SK-N-SH treated with all-trans-retinoic acid at 6 μM for 48 hours (cell line): ENCODE data around the gene SLC35F5.

Source experiments
- ATAC-seq: fragments of 200-7000 bp; cut with Tn5 transposase; 3 replicates; pipeline ENCODE4 v1.9.1; 2020; ENCODE audit warnings: mild to moderate bottlenecking, moderate library complexity
- ARNTL ChIP-seq: fragments of 450-650 bp; formaldehyde crosslinking; IDR thresholded peaks from 2 replicates; pipeline ENCODE4 v1.5.0; 2020; ENCODE audit warnings: low read depth, mild to moderate bottlenecking, moderate library complexity, borderline replicate concordance
- CSDC2 ChIP-seq: fragments of 250-450 bp; sonication (Bioruptor Pico); IDR thresholded peaks from 2 replicates; pipeline ENCODE4 v1.5.0; 2020; ENCODE audit warnings: mild to moderate bottlenecking, moderate library complexity
- ESRRG ChIP-seq: fragments of 250-450 bp; sonication (Bioruptor Pico); IDR thresholded peaks from 2 replicates; pipeline ENCODE4 v1.6.1; 2021; ENCODE audit warnings: mild to moderate bottlenecking
- GLIS3 ChIP-seq: fragments of 250-450 bp; sonication (Bioruptor Pico); IDR thresholded peaks from 2 replicates; pipeline ENCODE4 v1.5.0; 2020; ENCODE audit warnings: mild to moderate bottlenecking, moderate library complexity
- ISL1 ChIP-seq: fragments of 250-450 bp; sonication (Bioruptor Pico); IDR thresholded peaks from 2 replicates; pipeline ENCODE4 v2.1.2; 2022; ENCODE audit warnings: mild to moderate bottlenecking, moderate library complexity
- OSR1 ChIP-seq: fragments of 250-450 bp; sonication (Bioruptor Pico); IDR thresholded peaks from 2 replicates; pipeline ENCODE4 v1.8.0; 2022; ENCODE audit warnings: moderate library complexity, mild to moderate bottlenecking, inconsistent platforms
- PPARA ChIP-seq: fragments of 250-450 bp; sonication (Bioruptor Pico); IDR thresholded peaks from 2 replicates; pipeline ENCODE4 v1.5.0; 2020; ENCODE audit warnings: mild to moderate bottlenecking, borderline replicate concordance
- RARB ChIP-seq: fragments of 250-450 bp; sonication (Bioruptor Pico); IDR thresholded peaks from 2 replicates; pipeline ENCODE4 v1.8.0; 2021; ENCODE audit warnings: mild to moderate bottlenecking, moderate library complexity
- SNAI2 ChIP-seq: fragments of 250-450 bp; sonication (Bioruptor Pico); IDR thresholded peaks from 2 replicates; pipeline ENCODE4 v1.5.0; 2020; ENCODE audit warnings: mild to moderate bottlenecking, moderate library complexity
- TCF4 ChIP-seq: fragments of 250-450 bp; sonication (Bioruptor Pico); IDR thresholded peaks from 2 replicates; pipeline ENCODE4 v1.8.0; 2021; ENCODE audit warnings: mild to moderate bottlenecking, moderate library complexity, borderline replicate concordance
- TOX ChIP-seq: fragments of 250-450 bp; sonication (Bioruptor Pico); IDR thresholded peaks from 2 replicates; pipeline ENCODE4 v1.8.0; 2021; ENCODE audit warnings: mild to moderate bottlenecking, moderate library complexity, borderline replicate concordance
- ZC3H10 ChIP-seq: fragments of 250-450 bp; sonication (Bioruptor Pico); IDR thresholded peaks from 2 replicates; pipeline ENCODE4 v1.5.1; 2021; ENCODE audit warnings: mild to moderate bottlenecking, moderate library complexity
- ZFP3 ChIP-seq: fragments of 250-450 bp; sonication (Bioruptor Pico); IDR thresholded peaks from 2 replicates; pipeline ENCODE4 v1.5.0; 2020; ENCODE audit warnings: mild to moderate bottlenecking, moderate library complexity
- ZFP30 ChIP-seq: fragments of 450-650 bp; formaldehyde crosslinking; IDR thresholded peaks from 2 replicates; pipeline ENCODE4 v1.5.0; 2022; ENCODE audit warnings: mild to moderate bottlenecking, moderate library complexity
- ZNF70 ChIP-seq: fragments of 450-650 bp; formaldehyde crosslinking; IDR thresholded peaks from 2 replicates; pipeline ENCODE4 v1.5.0; 2020; ENCODE audit warnings: mild to moderate bottlenecking, moderate library complexity
- ZNF8 ChIP-seq: fragments of 450-650 bp; formaldehyde crosslinking; IDR thresholded peaks from 2 replicates; pipeline ENCODE4 v1.5.0; 2020; ENCODE audit warnings: mild to moderate bottlenecking, moderate library complexity
- TF ChIP-seq, protein P1 (sequence below): fragments of 250-450 bp; sonication (Bioruptor Pico); IDR thresholded peaks from 2 replicates; pipeline ENCODE4 v1.5.0; 2020; ENCODE audit warnings: mild to moderate bottlenecking, moderate library complexity
- TF ChIP-seq, protein P2 (sequence below): fragments of 250-450 bp; sonication (Bioruptor Pico); IDR thresholded peaks from 2 replicates; pipeline ENCODE4 v1.8.0; 2021; ENCODE audit warnings: low read depth, mild to moderate bottlenecking, moderate library complexity, borderline replicate concordance
- TF ChIP-seq, protein P3 (sequence below): fragments of 250-450 bp; sonication (Bioruptor Pico); IDR thresholded peaks from 2 replicates; pipeline ENCODE4 v1.8.0; 2020; ENCODE audit warnings: mild to moderate bottlenecking, moderate library complexity, borderline replicate concordance
- TF ChIP-seq, protein P4 (sequence below): fragments of 250-450 bp; sonication (Bioruptor Pico); IDR thresholded peaks from 2 replicates; pipeline ENCODE4 v1.5.1; 2020; ENCODE audit warnings: low read depth, mild to moderate bottlenecking, moderate library complexity

The SLC35F5 gene

DNA sequence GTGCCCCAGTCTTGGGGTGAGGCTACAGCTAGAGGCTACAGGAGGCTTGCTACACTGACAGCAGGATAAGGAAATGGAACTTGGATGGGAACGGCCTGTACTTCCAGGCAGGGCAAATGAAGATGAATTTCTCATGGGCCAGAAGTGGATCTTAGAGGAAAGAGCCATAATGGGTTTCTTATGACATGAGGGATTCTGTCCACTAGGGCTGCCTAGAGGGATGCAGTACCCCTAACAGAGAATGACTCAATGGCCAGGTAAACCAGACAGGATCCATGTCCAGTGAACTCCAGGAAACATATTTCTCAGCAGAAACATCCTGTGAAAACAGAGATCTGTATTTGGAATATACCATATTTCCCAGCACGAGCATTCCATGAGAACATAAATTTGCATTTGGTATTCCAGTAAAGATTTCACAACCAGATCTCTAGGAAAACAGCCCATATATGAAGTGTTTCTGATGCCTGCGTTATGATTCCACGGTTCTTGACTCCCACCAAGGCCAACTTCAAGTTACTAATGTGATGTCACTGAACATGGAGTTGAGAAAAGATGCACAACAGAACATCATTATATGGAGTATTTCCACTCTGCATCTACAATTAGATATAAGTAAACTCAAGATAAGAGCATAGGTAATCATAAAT is 11.5 kb upstream of the SLC35F5 start:
- ATAC-seq = no peak
- TF ChIP-seq ESRRG (CRISPR knock-in tag) = no peak
- no peak for TF ChIP-seq RARB (CRISPR knock-in tag)
- TF ChIP-seq, protein P1, sequence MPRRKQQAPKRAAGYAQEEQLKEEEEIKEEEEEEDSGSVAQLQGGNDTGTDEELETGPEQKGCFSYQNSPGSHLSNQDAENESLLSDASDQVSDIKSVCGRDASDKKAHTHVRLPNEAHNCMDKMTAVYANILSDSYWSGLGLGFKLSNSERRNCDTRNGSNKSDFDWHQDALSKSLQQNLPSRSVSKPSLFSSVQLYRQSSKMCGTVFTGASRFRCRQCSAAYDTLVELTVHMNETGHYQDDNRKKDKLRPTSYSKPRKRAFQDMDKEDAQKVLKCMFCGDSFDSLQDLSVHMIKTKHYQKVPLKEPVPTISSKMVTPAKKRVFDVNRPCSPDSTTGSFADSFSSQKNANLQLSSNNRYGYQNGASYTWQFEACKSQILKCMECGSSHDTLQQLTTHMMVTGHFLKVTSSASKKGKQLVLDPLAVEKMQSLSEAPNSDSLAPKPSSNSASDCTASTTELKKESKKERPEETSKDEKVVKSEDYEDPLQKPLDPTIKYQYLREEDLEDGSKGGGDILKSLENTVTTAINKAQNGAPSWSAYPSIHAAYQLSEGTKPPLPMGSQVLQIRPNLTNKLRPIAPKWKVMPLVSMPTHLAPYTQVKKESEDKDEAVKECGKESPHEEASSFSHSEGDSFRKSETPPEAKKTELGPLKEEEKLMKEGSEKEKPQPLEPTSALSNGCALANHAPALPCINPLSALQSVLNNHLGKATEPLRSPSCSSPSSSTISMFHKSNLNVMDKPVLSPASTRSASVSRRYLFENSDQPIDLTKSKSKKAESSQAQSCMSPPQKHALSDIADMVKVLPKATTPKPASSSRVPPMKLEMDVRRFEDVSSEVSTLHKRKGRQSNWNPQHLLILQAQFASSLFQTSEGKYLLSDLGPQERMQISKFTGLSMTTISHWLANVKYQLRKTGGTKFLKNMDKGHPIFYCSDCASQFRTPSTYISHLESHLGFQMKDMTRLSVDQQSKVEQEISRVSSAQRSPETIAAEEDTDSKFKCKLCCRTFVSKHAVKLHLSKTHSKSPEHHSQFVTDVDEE (CRISPR knock-in tag) = no peak
- no peak for TF ChIP-seq GLIS3 (CRISPR knock-in tag)
- TF ChIP-seq, protein P2, sequence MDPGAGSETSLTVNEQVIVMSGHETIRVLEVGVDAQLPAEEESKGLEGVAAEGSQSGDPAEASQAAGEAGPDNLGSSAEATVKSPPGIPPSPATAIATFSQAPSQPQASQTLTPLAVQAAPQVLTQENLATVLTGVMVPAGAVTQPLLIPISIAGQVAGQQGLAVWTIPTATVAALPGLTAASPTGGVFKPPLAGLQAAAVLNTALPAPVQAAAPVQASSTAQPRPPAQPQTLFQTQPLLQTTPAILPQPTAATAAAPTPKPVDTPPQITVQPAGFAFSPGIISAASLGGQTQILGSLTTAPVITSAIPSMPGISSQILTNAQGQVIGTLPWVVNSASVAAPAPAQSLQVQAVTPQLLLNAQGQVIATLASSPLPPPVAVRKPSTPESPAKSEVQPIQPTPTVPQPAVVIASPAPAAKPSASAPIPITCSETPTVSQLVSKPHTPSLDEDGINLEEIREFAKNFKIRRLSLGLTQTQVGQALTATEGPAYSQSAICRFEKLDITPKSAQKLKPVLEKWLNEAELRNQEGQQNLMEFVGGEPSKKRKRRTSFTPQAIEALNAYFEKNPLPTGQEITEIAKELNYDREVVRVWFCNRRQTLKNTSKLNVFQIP = no peak
- TF ChIP-seq PPARA = no peak
- no peak for TF ChIP-seq ZFP3 (CRISPR knock-in tag)
- TF ChIP-seq ZC3H10 (CRISPR knock-in tag) = no peak
- TF ChIP-seq TOX (CRISPR knock-in tag) = no peak
- TF ChIP-seq, protein P3, sequence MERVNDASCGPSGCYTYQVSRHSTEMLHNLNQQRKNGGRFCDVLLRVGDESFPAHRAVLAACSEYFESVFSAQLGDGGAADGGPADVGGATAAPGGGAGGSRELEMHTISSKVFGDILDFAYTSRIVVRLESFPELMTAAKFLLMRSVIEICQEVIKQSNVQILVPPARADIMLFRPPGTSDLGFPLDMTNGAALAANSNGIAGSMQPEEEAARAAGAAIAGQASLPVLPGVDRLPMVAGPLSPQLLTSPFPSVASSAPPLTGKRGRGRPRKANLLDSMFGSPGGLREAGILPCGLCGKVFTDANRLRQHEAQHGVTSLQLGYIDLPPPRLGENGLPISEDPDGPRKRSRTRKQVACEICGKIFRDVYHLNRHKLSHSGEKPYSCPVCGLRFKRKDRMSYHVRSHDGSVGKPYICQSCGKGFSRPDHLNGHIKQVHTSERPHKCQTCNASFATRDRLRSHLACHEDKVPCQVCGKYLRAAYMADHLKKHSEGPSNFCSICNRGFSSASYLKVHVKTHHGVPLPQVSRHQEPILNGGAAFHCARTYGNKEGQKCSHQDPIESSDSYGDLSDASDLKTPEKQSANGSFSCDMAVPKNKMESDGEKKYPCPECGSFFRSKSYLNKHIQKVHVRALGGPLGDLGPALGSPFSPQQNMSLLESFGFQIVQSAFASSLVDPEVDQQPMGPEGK = no peak
- no peak for TF ChIP-seq ZNF70 (CRISPR knock-in tag)

DNA sequence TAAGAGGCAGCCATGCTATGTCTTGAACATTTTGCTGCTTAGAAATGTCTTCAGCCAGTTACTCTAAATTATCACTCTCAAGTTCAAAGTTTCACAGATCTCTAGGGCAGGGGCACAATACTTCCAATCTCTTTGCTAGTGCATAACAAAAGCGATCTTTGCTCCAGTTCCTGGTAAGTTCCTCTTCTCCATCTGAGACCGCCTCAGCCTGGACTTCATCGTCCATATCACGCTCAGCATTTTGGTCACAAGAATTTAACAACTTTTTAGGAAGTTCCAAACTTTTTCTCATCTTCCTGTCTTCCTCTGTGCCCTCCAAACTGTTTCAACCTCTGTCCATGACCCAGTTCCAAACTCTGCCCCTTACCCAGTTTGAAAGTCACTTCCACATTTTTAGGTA is 8.8 kb upstream of the SLC35F5 start:
- no peak for ATAC-seq
- TF ChIP-seq RARB (CRISPR knock-in tag) (no peak), ISL1 (CRISPR knock-in tag) (no peak), ESRRG (CRISPR knock-in tag) (no peak), TCF4 (no peak), SNAI2 (CRISPR knock-in tag) (no peak)

DNA sequence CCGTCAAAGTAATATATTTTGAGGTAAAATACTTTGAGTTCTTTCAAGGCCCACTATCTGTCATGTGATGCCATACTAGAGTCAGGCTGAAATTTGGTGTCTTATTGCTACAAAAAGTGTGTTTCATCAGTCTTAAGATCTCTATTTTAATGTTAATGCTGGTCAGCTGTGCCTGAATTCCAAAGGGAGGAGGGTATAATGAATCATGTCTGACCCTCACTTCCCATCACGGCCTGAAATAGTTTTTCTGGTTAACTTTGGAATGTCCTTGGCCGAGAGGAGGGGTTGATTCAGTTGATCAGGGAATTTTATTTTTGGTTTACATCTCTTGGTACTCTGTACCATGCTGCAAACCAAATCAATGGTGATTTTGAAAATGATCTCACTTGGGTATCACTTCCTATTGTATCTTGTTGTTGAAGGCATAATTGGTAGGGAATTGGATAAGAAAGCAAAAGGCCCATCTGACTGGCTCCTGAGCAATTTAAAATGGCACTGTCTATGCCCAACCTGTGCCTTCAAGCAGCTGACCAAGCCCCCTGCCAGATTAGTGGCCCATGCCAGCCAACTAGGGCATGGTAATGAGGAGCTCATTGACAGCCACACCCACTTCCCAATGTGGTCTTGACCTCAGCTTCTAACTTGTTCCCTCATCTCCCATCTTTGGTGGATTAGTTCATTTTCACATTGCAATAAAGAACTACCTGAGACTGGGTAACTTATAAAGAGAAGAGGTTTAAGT is 6.1 kb upstream of the SLC35F5 start:
- TF ChIP-seq OSR1 (CRISPR knock-in tag) (no peak), ZFP30 (CRISPR knock-in tag) (no peak), SNAI2 (CRISPR knock-in tag) (no peak), CSDC2 (CRISPR knock-in tag) (no peak), PPARA (no peak), ZFP3 (CRISPR knock-in tag) (no peak), ESRRG (CRISPR knock-in tag) (no peak), RARB (CRISPR knock-in tag) (no peak), GLIS3 (CRISPR knock-in tag) (no peak), ARNTL (CRISPR knock-in tag) (no peak), ZNF8 (CRISPR knock-in tag) (no peak)
- TF ChIP-seq, protein P1 (CRISPR knock-in tag) = no peak
- TF ChIP-seq, protein P4, sequence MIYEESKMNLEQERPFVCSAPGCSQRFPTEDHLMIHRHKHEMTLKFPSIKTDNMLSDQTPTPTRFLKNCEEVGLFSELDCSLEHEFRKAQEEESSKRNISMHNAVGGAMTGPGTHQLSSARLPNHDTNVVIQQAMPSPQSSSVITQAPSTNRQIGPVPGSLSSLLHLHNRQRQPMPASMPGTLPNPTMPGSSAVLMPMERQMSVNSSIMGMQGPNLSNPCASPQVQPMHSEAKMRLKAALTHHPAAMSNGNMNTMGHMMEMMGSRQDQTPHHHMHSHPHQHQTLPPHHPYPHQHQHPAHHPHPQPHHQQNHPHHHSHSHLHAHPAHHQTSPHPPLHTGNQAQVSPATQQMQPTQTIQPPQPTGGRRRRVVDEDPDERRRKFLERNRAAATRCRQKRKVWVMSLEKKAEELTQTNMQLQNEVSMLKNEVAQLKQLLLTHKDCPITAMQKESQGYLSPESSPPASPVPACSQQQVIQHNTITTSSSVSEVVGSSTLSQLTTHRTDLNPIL (CRISPR knock-in tag) = no peak
- TF ChIP-seq, protein P2 = no peak
- TF ChIP-seq, protein P3 = no peak
- peak; percentile 86 for ATAC-seq
